ENCODE results near the gene ZNF385D.

Gene ZNF385D

DNA sequence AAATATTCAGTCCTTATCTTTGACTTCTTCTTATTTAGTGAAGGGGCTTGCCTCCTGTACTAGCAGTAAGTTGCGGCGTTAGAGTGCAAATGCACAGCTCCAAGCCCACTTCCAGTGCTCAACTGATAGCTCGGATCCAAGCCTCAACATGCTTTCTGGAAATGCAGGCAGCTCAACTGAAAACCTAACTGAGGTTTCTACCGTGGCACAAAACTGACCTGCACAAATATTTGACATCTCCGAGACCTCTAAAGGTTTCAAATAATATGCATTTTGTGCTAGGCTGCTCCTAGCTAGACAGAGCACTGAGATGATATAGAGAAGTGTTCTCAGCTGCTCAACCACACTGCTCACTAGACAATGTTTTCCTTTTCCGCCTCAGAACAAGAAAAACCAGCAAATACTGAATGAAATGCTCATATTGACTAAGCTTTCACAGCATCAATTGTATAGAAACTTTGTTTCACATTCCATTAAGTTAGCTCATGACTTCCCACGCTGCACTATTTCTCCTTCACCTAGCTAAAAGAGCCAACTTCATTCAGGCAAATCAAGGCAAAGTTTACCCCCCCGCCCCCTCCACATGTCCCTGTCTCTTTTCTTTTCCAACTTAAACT lies 822 bp downstream of the ZNF385D start:
- DNase-seq (ENCODE audit: low read depth): no peak

DNA sequence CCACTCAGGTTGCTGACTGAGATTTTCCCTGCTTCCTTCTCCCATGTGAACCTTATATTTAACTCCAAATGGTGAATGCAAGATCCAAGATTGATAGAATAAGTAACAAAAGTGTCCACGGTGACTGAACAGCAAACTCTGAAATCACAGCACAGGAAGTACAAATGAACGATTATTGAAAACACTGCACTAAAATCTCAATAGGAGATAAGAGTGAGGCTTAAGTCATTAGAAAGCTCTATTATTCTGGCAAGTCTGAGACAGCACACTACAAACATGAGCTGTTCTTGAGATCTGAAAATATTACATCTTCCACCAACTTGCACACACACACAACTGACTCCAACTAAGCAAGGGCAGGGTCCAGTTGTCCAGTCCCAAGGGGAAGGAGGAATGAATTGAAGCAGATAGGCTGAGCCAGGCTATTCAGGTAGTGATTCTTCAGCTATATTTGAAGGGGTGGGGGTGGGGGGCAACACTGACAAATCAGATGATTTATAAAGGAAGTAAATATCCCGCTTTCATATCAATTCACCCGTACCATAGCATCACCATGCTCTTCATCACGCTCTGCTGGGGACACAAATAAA lies 2.9 kb downstream of the ZNF385D start:
- no peak for DNase-seq (ENCODE audit: low read depth)

DNA sequence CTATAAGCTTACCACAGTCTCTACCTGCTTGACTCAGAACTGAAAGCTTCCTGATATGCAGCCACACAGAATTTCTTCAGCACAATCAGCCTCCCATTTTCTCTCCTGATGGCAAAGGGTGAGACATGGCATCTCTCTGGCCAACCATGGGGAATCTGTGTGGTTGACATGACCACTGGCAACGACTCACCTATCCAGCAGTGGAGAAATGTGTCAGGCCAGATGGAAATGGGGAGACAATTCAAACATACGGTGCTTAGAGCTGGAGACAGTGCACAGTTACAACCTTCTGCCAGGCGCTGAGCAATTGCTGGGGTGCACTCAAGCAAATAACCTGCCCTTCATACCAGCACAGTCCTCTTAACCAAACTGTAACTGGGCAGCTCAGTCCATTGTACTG lies 3.6 kb downstream of the ZNF385D start:
- no peak for DNase-seq (ENCODE audit: low read depth)

DNA sequence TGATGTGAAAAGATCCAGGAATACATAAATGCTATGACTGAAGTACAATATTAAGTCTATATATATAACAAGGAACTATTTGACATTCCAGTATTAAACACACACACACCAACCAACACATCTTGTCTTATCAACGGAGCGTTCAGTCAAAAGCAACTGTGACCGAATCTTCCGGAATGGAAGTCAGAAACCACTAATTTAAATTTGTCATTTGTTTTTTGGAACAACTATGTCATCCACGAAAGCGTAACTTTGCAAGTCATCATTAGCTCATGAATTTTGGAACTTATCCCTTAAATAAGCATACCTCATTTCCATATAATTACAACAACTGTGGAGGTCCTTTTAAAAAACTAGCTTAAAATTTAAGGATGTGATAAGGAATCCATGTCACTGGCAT lies 5.0 kb downstream of the ZNF385D start:
- DNase-seq (ENCODE audit: low read depth): no peak

DNA sequence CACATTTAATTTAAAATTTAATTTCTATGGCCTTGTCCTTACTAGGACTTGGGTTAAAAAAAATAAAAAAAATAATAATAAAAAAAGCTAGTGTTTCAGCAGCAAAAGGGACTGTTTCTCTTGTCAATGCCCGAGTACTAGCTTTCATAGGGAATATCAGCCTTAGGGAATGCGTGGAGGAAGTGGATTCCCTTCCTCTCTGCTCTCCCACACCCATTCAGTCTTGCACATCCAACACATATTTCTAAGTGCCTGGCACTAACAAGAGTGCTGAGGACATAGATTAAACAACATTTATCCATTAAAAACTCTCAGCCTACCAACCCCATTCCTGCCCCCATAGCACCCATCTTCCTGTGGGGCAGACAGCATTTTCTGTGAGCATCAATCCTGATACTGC lies 6.2 kb downstream of the ZNF385D start:
- no peak for DNase-seq (ENCODE audit: low read depth)

DNA sequence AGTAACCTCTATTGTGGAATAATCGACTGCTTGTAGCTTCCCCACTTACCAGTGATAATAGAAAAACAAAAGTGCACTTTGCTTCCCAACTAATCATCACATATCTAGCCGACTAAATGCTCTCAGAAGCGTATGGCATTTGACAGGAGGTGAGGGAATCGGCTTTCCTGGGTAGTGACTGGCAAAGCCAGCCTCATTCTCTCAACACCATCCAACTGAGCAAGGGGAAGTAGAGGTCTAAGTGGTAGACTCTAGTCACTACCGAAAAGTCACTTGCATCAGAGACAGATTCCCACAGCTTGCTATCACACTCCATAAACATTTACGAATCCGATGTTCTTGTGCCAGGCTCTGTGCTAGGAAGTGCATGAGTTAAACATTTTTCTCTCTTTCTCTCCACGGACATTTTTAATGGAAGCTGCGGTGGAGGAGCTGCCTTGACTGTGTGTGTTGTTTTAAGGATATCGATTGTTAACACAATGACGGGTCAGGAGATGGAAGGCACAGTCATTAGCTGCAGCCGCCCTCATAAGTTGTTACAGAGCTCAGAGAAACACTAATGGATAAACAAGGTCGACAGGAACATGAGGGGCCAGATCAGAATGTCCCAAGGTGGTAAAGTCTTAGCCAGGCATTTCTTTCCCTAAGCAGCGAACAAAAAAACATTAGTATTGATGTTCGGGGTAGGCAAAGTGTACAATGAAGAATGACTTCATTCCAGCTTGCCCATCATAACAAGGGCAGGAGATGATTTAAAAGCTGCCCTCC lies 11.9 kb downstream of the ZNF385D start:
- DNase-seq (ENCODE audit: low read depth): no peak

DNA sequence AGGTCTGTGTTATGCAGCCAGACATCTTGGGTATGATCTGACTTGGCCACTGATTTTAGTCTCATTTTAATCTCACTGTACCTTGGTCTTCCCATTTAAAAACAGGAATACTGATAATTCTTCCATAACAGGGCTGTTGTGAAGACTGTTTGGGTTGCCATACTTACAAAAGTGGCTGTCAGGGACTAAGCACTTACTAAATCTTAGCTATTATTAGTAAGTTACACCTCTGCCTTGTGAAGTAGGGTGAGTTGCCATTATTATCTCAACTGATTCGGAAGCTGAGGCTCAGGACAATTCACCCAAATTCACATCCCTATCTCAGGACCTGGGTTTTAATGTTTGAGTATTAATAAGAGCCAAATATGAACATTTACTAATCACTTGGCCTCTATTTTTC lies 12.7 kb downstream of the ZNF385D start:
- no peak for DNase-seq (ENCODE audit: low read depth)

DNA sequence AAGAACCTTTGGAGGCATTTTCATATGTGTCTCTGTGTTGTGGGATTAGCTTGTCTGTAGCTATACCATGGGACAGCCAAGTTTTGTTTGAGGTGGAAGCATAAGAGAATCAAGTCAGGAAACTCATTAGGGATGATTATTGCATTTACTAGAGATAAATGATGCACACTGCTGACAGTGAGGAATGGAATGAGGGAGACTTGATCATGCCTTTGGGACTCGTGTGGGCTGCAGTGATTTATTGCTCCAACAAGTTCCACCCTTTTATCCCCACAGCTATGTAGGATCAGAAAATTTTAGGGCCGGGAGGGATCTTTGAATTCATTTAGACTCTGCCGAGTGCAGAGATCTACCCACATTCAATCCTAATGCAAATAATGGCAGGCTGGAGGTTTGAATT lies 16.3 kb downstream of the ZNF385D start:
- DNase-seq (ENCODE audit: low read depth): no peak

DNA sequence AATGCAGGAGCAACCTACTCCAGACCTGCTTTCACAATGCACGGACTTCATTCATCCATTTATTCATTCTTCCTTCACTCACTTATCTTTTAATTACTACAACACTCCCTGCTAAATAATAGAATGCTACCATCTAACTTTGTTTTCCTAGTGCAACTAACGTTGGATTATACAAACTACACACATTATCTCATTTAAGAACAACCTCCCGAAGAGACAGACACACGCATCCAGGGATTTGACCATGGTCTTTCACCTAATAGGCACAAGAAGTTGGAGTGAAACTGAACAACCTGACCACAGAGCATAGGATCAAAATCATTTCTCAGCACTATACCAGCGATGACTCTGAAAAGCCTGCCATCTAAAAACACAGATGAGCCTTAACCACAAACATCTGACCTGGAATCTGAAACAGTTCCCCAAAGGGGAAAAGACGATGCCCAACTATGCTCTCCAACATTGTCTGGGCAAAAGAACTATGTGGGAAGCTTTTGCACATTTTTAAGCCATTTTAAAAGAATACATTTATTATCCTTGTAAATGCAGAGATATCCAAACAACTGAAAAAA lies 21.0 kb downstream of the ZNF385D start:
- DNase-seq (ENCODE audit: low read depth): peak; percentile 79

DNA sequence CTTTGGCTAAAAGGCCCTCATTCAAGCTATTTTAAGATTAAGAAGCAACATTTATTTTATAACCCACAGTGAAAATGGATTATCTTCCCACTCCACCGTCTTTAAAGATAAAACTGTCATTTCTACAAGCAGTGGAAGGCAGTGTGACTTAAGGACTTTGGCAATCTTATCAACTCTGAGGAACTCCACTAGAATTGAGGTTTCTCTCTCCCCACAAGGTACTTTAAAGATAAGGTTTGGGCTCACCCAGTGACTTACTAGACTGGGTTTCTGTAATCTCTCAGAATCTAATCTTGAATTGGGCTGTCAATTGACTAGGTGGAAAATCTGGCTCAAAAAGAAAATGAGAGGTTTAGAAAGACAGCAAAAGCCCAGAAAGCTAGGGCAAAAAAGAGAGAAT lies 21.7 kb downstream of the ZNF385D start:
- DNase-seq (ENCODE audit: low read depth): no peak

DNA sequence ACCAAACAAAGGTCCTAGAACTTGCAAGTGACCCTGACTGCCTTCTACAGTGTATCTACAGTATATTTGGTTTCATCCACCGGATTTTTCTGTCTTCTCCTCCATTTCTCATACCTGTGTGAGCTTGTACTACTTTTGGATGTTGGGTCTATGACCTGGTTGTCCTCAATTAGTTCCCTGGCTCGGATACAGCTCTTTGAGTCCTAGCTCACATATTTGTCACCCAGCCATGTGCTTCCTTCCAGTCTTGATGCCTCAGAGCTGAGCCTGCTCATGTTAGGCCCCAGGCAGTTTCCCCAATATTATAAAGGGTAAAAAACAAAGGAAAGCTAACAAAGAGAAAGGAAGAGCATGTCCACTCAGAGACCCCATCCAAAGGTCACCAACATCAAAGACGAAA lies 28.2 kb downstream of the ZNF385D start:
- DNase-seq (ENCODE audit: low read depth): no peak

DNA sequence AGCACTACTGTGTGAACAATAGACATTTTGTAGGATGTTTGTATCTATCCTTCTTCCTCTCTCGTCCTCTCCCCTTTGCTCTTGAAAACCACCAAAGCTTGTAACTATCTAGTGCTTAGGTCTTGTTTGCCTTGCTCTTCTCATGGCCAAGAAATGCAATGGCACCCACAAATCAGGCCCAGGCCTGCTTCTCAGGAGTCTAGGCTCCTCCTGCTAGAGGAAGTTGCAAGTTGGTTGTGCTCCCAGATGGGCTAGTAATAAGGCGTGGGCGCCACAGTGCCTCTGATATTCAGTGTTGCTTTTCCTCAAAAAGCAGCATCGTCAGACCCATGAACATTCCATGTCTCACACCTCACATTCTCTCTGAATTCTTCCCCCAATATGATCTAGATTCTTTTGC lies 28.7 kb downstream of the ZNF385D start:
- no peak for DNase-seq (ENCODE audit: low read depth)

DNA sequence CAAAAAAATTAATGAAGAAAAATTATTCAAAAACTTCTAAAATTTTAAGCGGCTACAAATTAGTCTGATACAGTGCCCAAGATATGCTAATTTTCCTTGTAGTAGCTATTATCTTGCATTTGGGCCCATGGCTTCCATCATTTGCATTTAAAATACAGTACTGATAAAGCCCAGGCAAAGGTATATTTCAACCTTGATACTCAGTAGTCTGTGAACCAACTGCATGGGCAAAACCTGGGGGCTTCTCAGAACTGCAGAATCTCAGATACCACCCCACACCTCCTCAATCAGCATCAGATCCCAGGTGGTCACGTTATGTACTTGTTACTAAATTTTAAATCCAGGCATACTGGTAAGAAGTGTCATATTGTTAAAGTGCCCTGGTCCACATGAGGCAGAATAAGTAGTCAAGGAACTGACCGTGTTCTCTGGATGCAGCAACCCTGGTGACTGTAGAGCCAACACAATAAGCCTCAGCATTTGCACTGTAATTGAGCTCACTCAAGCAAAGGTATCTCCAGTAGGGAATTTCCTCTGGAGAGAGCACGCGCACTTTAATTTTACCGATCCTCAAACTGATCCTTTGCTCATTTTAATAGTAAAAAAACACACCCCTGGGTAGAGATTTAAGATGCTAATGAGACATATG lies 31.9 kb downstream of the ZNF385D start:
- DNase-seq (ENCODE audit: low read depth): no peak

DNA sequence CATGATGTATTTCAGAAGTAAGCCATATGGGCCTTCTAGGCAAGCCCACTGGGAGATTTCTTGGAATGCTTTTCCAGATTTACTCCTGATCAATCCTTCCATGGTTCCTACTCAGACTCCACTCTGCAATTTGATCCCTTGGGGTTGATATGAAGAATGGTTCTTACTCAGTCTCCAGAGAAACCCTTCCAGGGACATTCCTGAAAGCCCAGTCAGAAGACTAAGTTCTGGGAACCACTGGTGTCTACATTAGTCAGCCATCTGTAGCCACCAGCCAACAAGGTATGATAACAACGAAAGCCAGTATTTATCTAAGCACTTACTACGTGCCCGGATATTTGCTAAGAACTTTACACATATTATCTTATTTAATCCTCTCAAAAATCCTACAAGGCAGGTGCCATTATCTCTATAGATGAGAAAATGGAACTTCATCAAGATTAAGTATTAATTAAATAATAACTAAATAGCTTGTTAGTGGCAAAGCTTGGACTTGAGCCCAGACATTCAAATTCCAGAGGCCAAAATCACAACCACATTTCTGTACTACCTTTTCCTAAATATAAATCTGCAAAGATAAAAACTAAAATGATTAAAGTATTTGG lies 32.7 kb downstream of the ZNF385D start:
- DNase-seq (ENCODE audit: low read depth): peak; percentile 96

DNA sequence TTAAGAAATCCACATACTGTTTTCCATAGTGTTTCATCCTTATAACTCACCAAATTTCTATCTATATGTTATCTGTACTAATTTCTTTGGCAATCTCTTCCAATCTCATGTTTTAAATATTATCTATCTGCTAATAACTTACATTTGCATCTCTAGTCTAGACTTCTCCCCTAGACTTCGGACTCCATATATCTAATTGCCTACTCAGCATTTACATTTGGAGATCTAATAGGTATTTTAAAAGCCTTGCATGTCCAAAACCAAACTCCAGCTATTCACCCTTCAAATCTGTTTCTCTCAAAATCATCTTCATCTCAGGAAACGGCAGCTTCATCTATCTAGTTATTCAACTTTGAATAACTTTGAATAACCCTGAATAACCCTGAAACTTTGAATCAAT lies 35.3 kb downstream of the ZNF385D start:
- no peak for DNase-seq (ENCODE audit: low read depth)

DNA sequence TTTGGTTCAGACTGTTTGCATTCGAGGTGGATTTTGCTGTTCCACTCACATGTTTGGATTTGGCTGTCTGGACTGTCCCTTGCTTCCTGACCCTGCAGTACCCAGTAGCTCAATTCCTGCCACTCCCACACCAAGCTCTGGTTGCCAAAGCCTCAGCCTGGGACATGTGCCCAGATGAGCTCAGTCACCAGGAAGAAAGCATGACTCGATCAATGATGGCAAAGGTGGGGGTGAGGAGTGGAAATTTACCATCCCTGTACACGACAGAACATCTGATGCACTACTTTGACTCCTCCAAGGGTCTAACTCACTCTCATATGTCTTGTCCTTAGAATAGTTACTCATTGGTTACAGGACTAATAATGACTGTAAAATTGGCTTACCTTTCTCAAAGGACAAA lies 45.2 kb downstream of the ZNF385D start:
- DNase-seq (ENCODE audit: low read depth): peak; percentile 81

DNA sequence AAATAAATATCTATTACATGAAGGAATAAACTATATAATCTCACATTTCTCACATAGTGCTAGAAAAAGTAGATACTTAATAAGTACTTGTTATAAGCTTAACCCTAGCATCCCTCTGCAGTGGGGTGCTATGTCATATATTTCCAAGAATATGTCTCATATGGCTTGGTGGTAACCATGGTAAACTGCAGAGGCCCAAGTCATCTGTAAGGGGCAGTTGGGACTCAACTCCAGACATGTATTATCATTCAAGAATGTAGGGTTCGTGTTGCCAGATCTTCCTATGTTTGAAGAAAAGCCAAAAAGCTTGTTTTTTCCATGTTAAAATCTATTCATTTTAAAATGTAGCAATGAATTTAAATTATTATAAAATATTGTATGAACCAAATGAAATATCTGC lies 46.2 kb downstream of the ZNF385D start:
- DNase-seq (ENCODE audit: low read depth): no peak

DNA sequence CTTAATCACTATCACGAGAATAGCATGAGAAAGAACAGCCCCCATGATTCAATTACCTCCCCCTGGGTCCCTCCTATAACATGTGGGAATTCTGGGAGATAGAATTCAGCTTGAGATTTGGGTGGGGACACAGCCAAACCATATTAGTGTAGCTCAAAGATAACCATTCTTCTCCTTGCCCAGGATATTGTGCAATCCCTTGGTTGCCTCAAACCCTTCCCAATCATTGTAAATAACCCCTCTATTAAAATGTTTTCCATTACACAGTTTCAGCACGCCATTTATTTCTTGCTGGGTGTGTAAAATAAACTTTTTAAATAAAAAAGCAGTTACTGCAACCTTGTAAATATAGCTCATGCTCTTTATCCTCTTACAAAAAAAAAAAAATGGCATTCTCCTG lies 47.7 kb downstream of the ZNF385D start:
- no peak for DNase-seq (ENCODE audit: low read depth)

DNA sequence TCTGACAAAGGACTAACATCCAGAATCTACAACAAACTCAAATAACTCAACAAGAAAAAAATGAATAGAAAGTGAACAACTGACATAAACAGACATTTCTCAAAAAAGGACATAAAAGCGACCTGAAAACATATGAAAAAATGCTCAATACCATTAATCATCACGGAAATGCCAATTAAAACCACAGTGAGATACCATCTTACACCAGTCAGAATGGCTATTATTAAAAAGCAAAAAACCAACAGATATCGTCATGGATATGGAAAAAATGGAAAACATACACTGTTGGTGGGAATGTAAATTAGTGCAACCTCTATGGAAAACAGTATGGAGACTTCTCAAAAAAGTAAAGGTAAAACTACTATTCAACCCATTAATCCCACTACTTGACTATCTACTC lies 53.3 kb downstream of the ZNF385D start:
- no peak for DNase-seq (ENCODE audit: low read depth)

DNA sequence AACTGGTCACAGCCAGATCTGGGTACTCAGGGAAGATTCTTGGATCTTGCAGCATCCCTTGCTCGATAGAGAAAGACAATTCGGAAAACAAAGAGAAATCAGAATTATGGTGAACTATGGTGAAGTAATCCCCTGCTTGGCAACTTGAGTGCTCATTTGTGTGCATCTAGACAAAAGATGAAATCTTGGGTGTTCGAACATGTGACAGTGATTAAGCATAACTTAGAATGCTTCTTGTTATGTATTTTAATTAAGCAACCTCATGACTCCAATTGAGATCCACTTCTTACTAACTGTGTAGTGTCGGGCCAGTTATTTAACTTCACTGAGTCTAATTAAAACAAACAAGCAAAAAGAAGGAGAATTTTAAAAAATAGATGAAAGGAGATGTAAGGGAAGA lies 56.5 kb downstream of the ZNF385D start:
- no peak for DNase-seq (ENCODE audit: low read depth)

DNA sequence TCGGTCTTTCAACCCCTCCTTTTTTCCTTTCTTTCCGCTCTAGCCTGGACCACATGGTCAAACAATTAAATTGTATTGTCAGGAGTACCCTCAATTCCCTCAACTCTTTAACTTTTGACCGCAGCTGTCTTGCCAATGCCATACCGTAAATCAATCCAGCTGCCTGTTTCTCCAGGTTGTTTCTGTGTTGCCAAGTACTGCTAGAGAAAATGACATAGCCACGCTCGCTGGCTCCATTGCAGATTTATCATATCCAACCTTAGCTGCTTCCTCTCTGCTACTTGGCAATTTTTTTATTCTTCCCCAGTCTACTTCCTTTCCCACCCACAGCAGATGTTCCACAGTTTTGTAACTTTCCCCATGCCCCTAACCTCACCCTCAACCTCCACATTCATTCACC lies 60.0 kb downstream of the ZNF385D start:
- no peak for DNase-seq (ENCODE audit: low read depth)

DNA sequence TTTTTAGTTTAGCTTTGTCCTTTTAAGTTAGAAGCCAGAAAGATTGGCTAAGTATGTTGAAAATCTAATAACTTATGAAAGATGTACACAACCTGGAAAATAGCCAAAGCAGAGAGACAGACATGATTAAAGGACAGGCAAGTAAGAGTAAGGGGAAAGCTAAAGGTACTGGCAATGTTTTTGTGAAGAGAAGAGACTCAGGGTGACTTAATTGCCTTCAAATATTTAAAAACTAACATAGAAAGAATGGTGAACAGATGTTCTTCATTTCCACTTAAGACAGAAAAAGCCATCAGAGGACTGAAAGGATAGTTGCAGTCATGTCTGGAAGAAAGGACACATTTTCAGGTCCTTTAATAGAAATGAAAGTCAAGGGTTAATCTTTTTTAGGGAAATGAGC lies 68.8 kb downstream of the ZNF385D start:
- DNase-seq (ENCODE audit: low read depth): no peak

All from GM04503 (cell line).